GM12878 (cell line): ENCODE data around the gene SOD2. TPM values are rescaled to one million over a fixed set of nuclear protein-coding genes. Genes with fewer than 3 reads are reported as not detected.
"Not testable (repeated sequence)": the region's sequence is repeated elsewhere in the genome, so short reads cannot be mapped to it uniquely, and the experiment has no call there.

ENCODE experiments used
- ATAC-seq: fragments of 200-7000 bp; cut with Tn5 transposase; 3 replicates; pipeline ENCODE4 v1.9.1; 2020; ENCODE audit warnings: mild to moderate bottlenecking, moderate library complexity
- BruUV-seq: library from RNA; stranded (reverse); fragments of 400-500 nt; replicated peaks from 2 replicates; lab custom pipeline; 2021; lab: Mats Ljungman, UMichigan
- CTCF ChIA-PET: fragments of 300-600 bp; sonication (Branson Sonifier 250); formaldehyde crosslinking; extraction: SDS; loops from one replicate; lab custom pipeline; 2021; ENCODE audit warnings: inconsistent platforms; lab: Yijun Ruan, JAX
- POLR2A ChIA-PET: fragments of 350-600 bp; formaldehyde crosslinking; extraction: SDS; loops from one replicate; lab custom pipeline; 2021; ENCODE audit warnings: inconsistent platforms; lab: Charles Lee
- RAD21 ChIA-PET: fragments of 300-600 bp; sonication (Branson Sonifier 250); formaldehyde crosslinking; loops from one replicate; lab custom pipeline; 2023; ENCODE audit warnings: antibody characterized with exemption; ENCODE audit not compliant: unreplicated experiment; lab: Charles Lee
- SMC1A ChIA-PET: fragments of 300-600 bp; sonication (Branson Sonifier 250); formaldehyde crosslinking; loops from one replicate; lab custom pipeline; 2023; ENCODE audit not compliant: unreplicated experiment, uncharacterized antibody; lab: Charles Lee
- DNase-seq: peaks from one replicate; pipeline ENCODE4 v3.0.0-alpha.2; 2011; ENCODE audit warnings: low read depth, low spot score
- FAIRE-seq: peaks from 3 replicates; lab custom pipeline; 2011; peaks lifted over from hg19 to GRCh38; lab: Jason Lieb, UNC
- H2AFZ ChIP-seq: 2 replicates; pipeline ENCODE4 v1.6.0; 2011; ENCODE audit warnings: low read depth, low read length, control low read depth; ENCODE audit not compliant: control insufficient read depth
- H3K27ac ChIP-seq: 2 replicates; pipeline ENCODE4 v1.5.1; 2011; ENCODE audit warnings: control low read depth; ENCODE audit not compliant: control insufficient read depth, insufficient read depth
- H3K27me3 ChIP-seq, 2 experiments: replicated peaks in 1 of 2; 2 replicates each; pipeline versions ENCODE4 v1.6.0 to v1.6.1; 2011; ENCODE audit warnings: low read length in 1 of 2; ENCODE audit not compliant: control insufficient read depth in 2 of 2, insufficient read depth in 2 of 2
- H3K36me3 ChIP-seq, 2 experiments: 2 replicates each; pipeline ENCODE4 v1.5.1; 2011; ENCODE audit warnings: low read length in 1 of 2; ENCODE audit not compliant: control insufficient read depth in 2 of 2, insufficient read depth in 2 of 2
- H3K4me1 ChIP-seq: 2 replicates; pipeline ENCODE4 v1.6.1; 2011; ENCODE audit warnings: mild to moderate bottlenecking, low read length, moderate library complexity, mixed read lengths; ENCODE audit not compliant: control insufficient read depth, insufficient read depth
- H3K4me2 ChIP-seq: 2 replicates; pipeline ENCODE4 v1.6.0; 2011; ENCODE audit warnings: control low read depth; ENCODE audit not compliant: control insufficient read depth, insufficient read depth
- H3K4me3 ChIP-seq: fragments of 200-600 bp; sonication (generic); 2 replicates; pipeline ENCODE4 v1.5.1; 2016
- H3K79me2 ChIP-seq: 2 replicates; pipeline ENCODE4 v1.6.0; 2011; ENCODE audit warnings: low read length; ENCODE audit not compliant: control insufficient read depth, insufficient read depth
- H3K9ac ChIP-seq: 2 replicates; pipeline ENCODE4 v1.8.0; 2011; ENCODE audit warnings: low read length, control low read depth, mixed read lengths; ENCODE audit not compliant: control insufficient read depth, insufficient read depth
- H3K9me3 ChIP-seq: replicated peaks from 3 replicates; pipeline ENCODE4 v1.5.1; 2011; ENCODE audit warnings: mild to moderate bottlenecking, low read length; ENCODE audit not compliant: control insufficient read depth, insufficient read depth
- H4K20me1 ChIP-seq: 2 replicates; pipeline ENCODE4 v1.6.0; 2011; ENCODE audit not compliant: control insufficient read depth, insufficient read depth
- MLLT1 ChIP-seq: fragments of 450-650 bp; IDR thresholded peaks from 2 replicates; pipeline ENCODE4 v1.6.1; 2016; ENCODE audit warnings: mild to moderate bottlenecking
- ZBTB33 ChIP-seq: fragments of 450-650 bp; IDR thresholded peaks from 2 replicates; pipeline ENCODE4 v1.6.1; 2017; ENCODE audit warnings: mild to moderate bottlenecking
- whole genome bisulfite sequencing: methylation state at CpG from one replicate; pipeline ENCODE4 v1.1.6; 2016; ENCODE audit warnings: low lambda C conversion rate; ENCODE audit not compliant: insufficient replicate concordance, insufficient coverage; ENCODE audit errors: missing lambda C conversion rate; 5-methylcytosine and 5-hydroxymethylcytosine counted together
- in situ Hi-C: fragments of 300-500 bp; cut with MboI; formaldehyde crosslinking; loops from 9 replicates; pipeline ENCODE4 v1.14.3; 2018; ENCODE audit warnings: mixed read lengths
- intact Hi-C: fragments of 100-400 bp; cut with micrococcal nuclease; formaldehyde crosslinking; loops from one replicate; pipeline ENCODE4 v1.14.2; 2022; ENCODE audit not compliant: unreplicated experiment
- polyA plus RNA-seq, 11 experiments: library from polyadenylated mRNA; depleted of rRNA in 4 of 11; unstranded in 6 of 11; stranded (reverse) in 5 of 11; fragments of >200 nt; fragmentation: Nextera tagmentation in 4 of 11; fragmentation: Illumina TruSeq in 1 of 11; extraction: Ambion mirVana in 4 of 11; extraction: Trizol in 1 of 11; gene quantifications; 1 replicate in 1 of 11; 2 replicates in 10 of 11; pipeline versions ENCODE4 v1.2.1 to v1.2.3, GENCODE V29; 2011 to 2016; ENCODE audit warnings: inconsistent platforms in 2 of 11, missing spikeins in 2 of 11, low read depth in 1 of 11
- total RNA-seq, 4 experiments: library from RNA; depleted of rRNA in 3 of 4; stranded (reverse); fragments of >200 nt in 3 of 4; fragmentation: Illumina TruSeq in 1 of 4; extraction: Trizol in 1 of 4; gene quantifications; 2 replicates each; pipeline versions ENCODE4 v1.2.1 to v1.2.3, GENCODE V29; 2013 to 2021

Gene SOD2
- total and polyA plus RNA-seq, 10 of the 15 experiments (the other 5 are each of a cell fraction or from before 2014, with no cell fraction given), result 12.1 to 55.8 (median 39.1) TPM

GRCh38 chr6:159732550-159732949 is 39.5 kb upstream of the SOD2 start:
- ChIA-PET SMC1A (interaction anchor here (0.7 to 11.1 kb wide), 9 partner anchors 9 to 249 kb away, joined by 3 to 108 read pairs (median 3); partner anchors contain the start of genes ACAT2, MRPL18 and TCP1), CTCF (interaction anchor here (1.1 to 2.3 kb wide), 7 partner anchors 10 to 131 kb away, joined by 3 to 5 read pairs (median 4); no protein-coding TSS in a partner anchor), RAD21 (interaction anchor here (0.9 to 1.6 kb wide), 3 partner anchors 51 to 198 kb away, joined by 3 to 4 read pairs (median 3); partner anchors contain the start of gene TCP1), POLR2A (interaction anchor here (0.8 to 2.8 kb wide), 6 partner anchors 10 to 40 kb away, joined by 4 to 16 read pairs (median 5); partner anchors contain the start of gene ACAT2)
- H3K79me2 ChIP-seq, result peaks cover 98% of the 10 kb centered on the region
- intact Hi-C loops, ATAC-seq, in situ Hi-C loops, BruUV-seq, H4K20me1 ChIP-seq, H3K9ac ChIP-seq, H2AFZ ChIP-seq, H3K4me3 ChIP-seq, H3K36me3 ChIP-seq, FAIRE-seq, H3K9me3 ChIP-seq, DNase-seq, H3K27ac ChIP-seq, H3K27me3 ChIP-seq, H3K4me1 ChIP-seq, H3K4me2 ChIP-seq: not testable (repeated sequence)
- TF ChIP-seq ZBTB33 (peak; percentile 16; the same call in 1 of the 2 replicates), MLLT1 (peak; percentile 48; the same call in 1 of the 2 replicates)
- 95% methylated on average over 12 of the region's 12 CpGs for WGBS
